ENCODE data around the gene ACOT7.

The ACOT7 gene

DNA sequence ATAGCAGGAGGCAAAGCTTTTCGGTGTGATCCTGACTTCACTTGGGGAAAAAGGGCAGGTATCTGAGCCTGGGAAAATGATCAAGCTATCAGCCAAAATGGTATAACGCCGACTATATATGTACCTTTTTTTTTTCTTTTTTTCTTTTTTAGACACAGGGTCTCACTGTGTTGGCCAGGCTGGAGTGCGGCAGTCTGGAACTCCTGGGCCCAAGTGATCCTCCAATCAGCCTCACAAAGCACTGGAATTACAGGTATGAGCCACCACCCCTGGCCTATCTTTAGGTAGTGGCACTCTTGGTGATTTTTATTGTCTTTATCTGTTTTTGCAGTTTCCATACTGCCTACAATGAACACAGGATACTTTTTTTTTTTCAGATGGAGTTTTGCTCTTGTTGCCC lies 156.5 kb downstream of the ACOT7 start:
- H3F3A ChIP-seq (ENCODE audit: insufficient read depth, low read length), result no peaks in the 10 kb centered on the region
- TF ChIP-seq EZH2 (optimal IDR thresholded peaks at IDR 0.05; ENCODE audit: low read depth, low read length) (no peak), EZH2phosphoT487 (IDR thresholded peaks at IDR 0.05; ENCODE audit: low read length) (no peak)
- TF ChIP-seq, protein P1, sequence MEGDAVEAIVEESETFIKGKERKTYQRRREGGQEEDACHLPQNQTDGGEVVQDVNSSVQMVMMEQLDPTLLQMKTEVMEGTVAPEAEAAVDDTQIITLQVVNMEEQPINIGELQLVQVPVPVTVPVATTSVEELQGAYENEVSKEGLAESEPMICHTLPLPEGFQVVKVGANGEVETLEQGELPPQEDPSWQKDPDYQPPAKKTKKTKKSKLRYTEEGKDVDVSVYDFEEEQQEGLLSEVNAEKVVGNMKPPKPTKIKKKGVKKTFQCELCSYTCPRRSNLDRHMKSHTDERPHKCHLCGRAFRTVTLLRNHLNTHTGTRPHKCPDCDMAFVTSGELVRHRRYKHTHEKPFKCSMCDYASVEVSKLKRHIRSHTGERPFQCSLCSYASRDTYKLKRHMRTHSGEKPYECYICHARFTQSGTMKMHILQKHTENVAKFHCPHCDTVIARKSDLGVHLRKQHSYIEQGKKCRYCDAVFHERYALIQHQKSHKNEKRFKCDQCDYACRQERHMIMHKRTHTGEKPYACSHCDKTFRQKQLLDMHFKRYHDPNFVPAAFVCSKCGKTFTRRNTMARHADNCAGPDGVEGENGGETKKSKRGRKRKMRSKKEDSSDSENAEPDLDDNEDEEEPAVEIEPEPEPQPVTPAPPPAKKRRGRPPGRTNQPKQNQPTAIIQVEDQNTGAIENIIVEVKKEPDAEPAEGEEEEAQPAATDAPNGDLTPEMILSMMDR (IDR thresholded peaks at IDR 0.05; ENCODE audit: low read length), result no peak
- no peak overlapping the region for H3K4me3 ChIP-seq (ENCODE audit: low read length)
- no peak overlapping the region for H2AFZ ChIP-seq (ENCODE audit: low read length)
- DNase-seq, result no peak
- no peaks in the 10 kb centered on the region for H3K4me1 ChIP-seq (ENCODE audit: low read length)
- peaks cover 25% of the 10 kb centered on the region for H3K79me2 ChIP-seq (ENCODE audit: low read length)
- H3K4me2 ChIP-seq (ENCODE audit: low read depth, low read length), result no peak overlapping the region
- H3K9me2 ChIP-seq (replicated peaks; ENCODE audit: insufficient read depth, low read length), result no peaks in the 10 kb centered on the region
- H3K9ac ChIP-seq (ENCODE audit: low read length), result no peak overlapping the region
- peaks cover 36% of the 10 kb centered on the region for H3K27me3 ChIP-seq (replicated peaks; ENCODE audit: insufficient read depth, low read length)
- H3K9me3 ChIP-seq (replicated peaks; ENCODE audit: insufficient read depth, low read length), result no peaks in the 10 kb centered on the region
- H3K36me3 ChIP-seq (replicated peaks; ENCODE audit: insufficient read depth, low read length), result peaks cover 5% of the 10 kb centered on the region; the same call in 1 of the 2 replicates
- no peaks in the 10 kb centered on the region for H4K20me1 ChIP-seq (ENCODE audit: insufficient read depth, low read length)
- H3K27ac ChIP-seq (ENCODE audit: low read length), result no peak overlapping the region

DNA sequence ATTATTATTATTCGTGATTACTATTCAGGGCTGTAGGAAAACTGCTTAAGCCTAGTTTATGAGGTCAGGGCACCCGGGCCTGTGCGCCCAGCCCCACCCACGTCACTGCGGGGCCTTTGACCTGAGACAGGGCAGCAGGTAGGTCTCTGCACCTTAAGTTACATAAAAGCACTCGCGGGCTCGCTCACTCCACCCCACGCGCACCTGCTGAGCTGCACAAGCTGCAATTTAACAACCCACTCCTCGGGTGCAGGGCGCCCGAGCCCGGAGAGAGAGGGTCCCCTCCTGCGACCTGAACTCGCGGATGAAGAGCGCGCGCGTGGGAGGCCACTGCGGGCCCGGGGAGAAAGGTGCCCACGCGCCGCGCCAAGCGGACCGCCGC lies 158.3 kb downstream of the ACOT7 start:
- H3K9ac ChIP-seq (ENCODE audit: low read length), result peak overlapping the region; percentile 91
- no peaks in the 10 kb centered on the region for H3K9me2 ChIP-seq (replicated peaks; ENCODE audit: insufficient read depth, low read length)
- peaks cover 33% of the 10 kb centered on the region for H3K79me2 ChIP-seq (ENCODE audit: low read length)
- peak; percentile 24 for DNase-seq
- H3F3A ChIP-seq (ENCODE audit: insufficient read depth, low read length), result no peaks in the 10 kb centered on the region
- peaks cover 7% of the 10 kb centered on the region; the same call in 1 of the 2 replicates for H3K36me3 ChIP-seq (replicated peaks; ENCODE audit: insufficient read depth, low read length)
- H3K4me3 ChIP-seq (ENCODE audit: low read length), result peak overlapping the region; percentile 84
- peak overlapping the region; percentile 72 for H2AFZ ChIP-seq (ENCODE audit: low read length)
- no peaks in the 10 kb centered on the region for H3K9me3 ChIP-seq (replicated peaks; ENCODE audit: insufficient read depth, low read length)
- H3K4me1 ChIP-seq (ENCODE audit: low read length), result no peaks in the 10 kb centered on the region
- H3K27ac ChIP-seq (ENCODE audit: low read length), result no peak overlapping the region
- no peaks in the 10 kb centered on the region for H4K20me1 ChIP-seq (ENCODE audit: insufficient read depth, low read length)
- H3K27me3 ChIP-seq (replicated peaks; ENCODE audit: insufficient read depth, low read length), result peaks cover 18% of the 10 kb centered on the region
- TF ChIP-seq EZH2 (optimal IDR thresholded peaks at IDR 0.05; ENCODE audit: low read depth, low read length) (no peak), EZH2phosphoT487 (IDR thresholded peaks at IDR 0.05; ENCODE audit: low read length) (no peak)
- TF ChIP-seq, protein P1 (IDR thresholded peaks at IDR 0.05; ENCODE audit: low read length), result no peak
- H3K4me2 ChIP-seq (ENCODE audit: low read depth, low read length), result peak overlapping the region; percentile 93

DNA sequence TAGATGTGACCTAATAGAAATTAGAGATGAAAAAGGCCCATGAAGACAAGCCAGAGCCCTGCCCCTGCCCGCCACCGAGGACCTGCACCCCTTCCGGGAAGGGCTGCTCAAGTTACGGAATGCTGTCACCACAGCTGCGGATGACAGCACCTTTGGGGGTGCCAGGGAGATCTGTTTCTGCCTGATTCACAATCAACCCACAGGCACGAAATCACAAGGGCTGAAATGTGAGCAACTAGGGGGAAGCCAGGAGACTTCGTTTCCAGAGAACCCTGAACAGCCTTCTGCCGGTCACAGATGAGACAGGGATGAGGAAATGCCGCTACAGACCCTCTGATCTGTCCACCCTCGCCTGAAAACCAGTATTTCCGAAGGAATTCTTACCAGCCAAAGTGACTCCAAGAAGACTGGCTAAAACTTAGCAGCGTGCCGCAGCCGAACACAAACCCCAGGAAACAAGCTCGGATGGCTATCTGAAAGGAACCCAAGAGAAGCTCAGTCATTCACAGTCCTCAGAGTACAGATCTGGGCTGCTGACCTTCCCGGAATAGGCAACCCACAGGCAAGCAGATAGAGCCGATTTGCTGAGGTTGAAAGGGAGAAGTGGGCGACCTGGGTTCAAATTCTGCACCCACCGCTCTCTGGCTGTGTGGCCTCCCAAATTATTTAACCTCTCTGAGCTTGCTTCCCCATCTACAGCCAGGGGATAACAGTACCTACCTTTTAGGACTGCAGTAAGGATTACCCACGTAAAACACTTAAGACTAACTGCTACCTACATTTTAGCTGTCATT lies 158.9 kb downstream of the ACOT7 start:
- Histone ChIP-seq H3K36me3 (replicated peaks; ENCODE audit: insufficient read depth, low read length) (peaks cover 7% of the 10 kb centered on the region; the same call in 1 of the 2 replicates), H3K27ac (ENCODE audit: low read length) (no peak overlapping the region), H3K4me3 (ENCODE audit: low read length) (peak overlapping the region; percentile 84), H3K9ac (ENCODE audit: low read length) (peak overlapping the region; percentile 91), H3K4me1 (ENCODE audit: low read length) (no peaks in the 10 kb centered on the region), H2AFZ (ENCODE audit: low read length) (peak overlapping the region; percentile 72), H3K9me3 (replicated peaks; ENCODE audit: insufficient read depth, low read length) (no peaks in the 10 kb centered on the region), H3K9me2 (replicated peaks; ENCODE audit: insufficient read depth, low read length) (no peaks in the 10 kb centered on the region), H3K79me2 (ENCODE audit: low read length) (peaks cover 33% of the 10 kb centered on the region), H3K27me3 (replicated peaks; ENCODE audit: insufficient read depth, low read length) (peaks cover 13% of the 10 kb centered on the region), H4K20me1 (ENCODE audit: insufficient read depth, low read length) (no peaks in the 10 kb centered on the region), H3K4me2 (ENCODE audit: low read depth, low read length) (peak overlapping the region; percentile 93), H3F3A (ENCODE audit: insufficient read depth, low read length) (no peaks in the 10 kb centered on the region)
- no peak for DNase-seq
- TF ChIP-seq, protein P1 (IDR thresholded peaks at IDR 0.05; ENCODE audit: low read length), result no peak
- TF ChIP-seq EZH2phosphoT487 (IDR thresholded peaks at IDR 0.05; ENCODE audit: low read length) (no peak), EZH2 (optimal IDR thresholded peaks at IDR 0.05; ENCODE audit: low read depth, low read length) (no peak)
